ENCODE results near the gene GRAP2.
"Not testable (repeated sequence)": the region's sequence is repeated elsewhere in the genome, so short reads cannot be mapped to it uniquely, and the experiment has no call there.

The GRAP2 gene

GRCh38 chr22:39947220-39948216, 46.6 kb downstream of the GRAP2 start:
- no peak for DNase-seq

DNA sequence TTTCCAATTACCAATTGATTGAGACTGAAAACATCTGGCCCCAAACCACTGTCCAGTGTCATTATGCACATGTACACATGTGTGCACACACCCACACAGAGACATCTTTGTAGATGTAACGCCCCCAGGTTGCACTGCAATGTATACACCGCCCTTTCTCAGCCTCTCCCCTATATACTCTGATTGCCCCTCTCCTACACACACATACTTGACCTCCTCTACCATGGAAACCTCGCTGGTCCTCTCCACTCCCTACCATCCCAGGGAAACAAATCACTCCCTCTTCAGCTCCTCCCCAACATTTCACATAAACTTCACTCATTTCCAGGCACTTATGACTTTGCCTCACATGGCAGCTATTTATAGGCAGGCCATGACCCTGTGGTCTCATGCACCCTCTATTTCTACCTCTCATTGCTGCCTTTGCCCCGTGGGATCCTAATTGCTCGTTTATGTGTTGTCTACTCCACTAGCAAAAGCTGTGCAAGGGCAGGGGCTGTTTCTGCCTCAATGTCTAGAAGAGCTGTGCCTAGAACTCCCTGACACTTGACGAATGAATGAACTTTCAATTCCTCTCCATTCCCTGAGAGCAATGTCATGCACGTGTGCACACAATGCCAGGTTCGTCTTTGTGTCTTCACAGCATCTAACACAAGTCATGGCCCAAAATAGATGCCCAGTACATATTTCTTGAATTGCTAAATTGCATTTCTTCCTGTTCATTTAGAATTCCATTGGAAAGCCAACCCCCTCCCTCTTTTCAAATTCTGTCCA, 49.3 kb downstream of the GRAP2 start:
- no peak for DNase-seq

DNA sequence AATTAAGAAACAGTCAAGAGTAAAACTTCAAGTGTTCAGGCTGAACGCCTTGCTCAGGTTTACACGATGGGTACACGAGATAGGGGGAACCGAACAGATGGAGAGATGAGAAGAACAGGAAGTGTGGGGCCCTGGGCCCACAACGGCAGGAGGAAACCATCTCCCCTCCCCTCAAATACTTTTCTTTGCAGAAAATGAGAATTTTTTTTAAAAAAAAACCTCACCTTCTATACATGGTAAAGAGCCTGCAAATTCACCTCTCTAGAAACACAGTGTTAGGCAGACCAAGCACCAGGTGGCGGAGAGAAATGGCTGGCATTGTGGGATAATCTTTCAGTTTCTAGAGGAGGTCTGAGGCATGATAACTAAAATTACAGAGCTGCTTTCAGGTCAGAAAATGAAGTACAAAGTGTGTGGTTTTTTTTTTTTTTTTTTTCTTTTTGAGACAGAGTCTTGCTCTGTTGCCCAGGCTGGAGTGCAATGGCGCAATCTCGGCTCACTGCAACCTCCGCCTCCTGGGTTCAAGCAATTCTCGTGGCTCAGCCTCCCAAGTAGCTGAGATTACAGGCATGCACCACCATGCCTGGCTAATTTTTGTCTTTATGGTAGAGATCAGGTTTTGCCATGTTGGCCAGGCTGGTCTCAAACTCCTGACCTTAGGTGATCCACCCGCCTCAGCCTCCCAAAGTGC, 50.9 kb downstream of the GRAP2 start:
- not testable (repeated sequence) for DNase-seq

GRCh38 chr22:39952347-39952746, 51.5 kb downstream of the GRAP2 start:
- DNase-seq, result no peak

GRCh38 chr22:39953101-39953500, 52.2 kb downstream of the GRAP2 start:
- DNase-seq, result no peak

DNA sequence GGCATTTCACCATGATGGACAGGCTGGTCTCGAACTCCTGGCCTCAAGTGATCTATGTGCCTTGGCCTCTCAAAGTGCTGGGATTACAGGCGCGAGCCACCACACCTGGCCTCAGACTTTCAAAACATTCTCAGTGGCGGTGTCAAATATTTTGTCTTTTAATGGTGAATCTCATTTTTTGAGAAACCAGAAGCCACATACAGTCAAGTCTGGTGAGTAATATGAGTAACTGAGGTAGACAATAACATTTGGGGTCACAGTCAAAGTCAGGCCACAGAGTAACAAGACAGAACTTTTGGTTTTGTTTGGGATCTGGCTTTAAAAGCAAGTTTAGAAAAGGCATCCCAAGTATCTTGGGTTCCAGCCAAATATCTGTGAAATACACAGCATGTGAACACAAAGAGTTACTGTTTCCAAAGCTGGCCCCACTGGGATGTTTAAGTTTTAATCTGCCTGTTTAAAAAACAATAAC, 53.7 kb downstream of the GRAP2 start:
- no peak for DNase-seq

DNA sequence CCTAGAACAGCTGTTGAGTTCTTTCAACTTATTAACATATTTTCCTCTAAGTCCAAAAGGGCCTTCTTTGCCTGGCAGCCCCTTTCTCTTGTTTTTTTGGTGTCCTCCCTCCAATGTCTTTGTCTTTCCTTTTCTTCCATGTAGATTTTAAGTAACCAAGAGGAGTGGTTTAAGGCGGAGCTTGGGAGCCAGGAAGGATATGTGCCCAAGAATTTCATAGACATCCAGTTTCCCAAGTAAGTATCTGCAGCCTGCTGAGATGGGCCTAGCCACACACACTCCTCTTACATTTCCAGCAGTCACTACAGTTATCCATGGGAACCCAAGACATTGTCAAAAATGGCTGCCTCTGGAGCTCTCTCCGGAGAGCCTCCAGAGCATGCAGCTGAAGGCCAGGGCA, 54.8 kb downstream of the GRAP2 start:
- DNase-seq, result no peak

- peak; percentile 67 for DNase-seq
Measured at GRCh38 chr22:39956932-39957664, 56.2 kb downstream of the GRAP2 start.

- DNase-seq, result no peak
Measured at GRCh38 chr22:39958009-39958711, 57.3 kb downstream of the GRAP2 start.

DNA sequence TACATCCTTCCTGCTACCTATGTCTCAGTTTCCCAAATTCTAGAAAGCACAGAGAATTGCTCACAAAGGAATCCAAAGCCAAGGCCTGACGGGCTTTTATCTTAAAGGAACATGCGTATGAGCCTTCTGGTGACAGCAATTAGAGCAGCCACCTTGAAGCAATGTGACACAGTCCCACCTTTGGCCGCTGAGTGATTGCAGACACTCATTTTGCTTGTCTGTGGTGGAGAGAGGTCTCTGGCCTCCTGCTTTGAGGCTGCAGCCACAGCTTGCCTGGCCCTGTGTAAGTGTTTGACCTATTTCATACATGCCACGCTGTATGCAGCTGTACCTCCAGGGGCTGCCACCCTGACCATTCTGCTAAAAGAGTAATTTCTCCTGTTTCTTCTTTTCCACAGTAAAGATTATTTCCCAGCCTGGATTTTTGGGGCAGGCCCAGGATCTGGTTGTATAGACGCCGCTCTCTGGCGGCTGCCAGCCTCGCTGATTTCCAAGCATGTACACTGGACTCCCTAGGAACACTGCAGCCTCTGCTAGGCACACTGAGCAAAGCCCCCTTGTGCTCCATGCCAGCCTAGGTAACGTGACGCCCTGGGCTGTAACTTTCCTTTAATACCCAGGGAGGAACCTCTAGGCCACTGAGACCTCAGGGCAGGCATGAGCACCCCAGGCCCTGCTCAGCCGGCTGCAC, 58.2 kb downstream of the GRAP2 start:
- DNase-seq, result no peak

DNA sequence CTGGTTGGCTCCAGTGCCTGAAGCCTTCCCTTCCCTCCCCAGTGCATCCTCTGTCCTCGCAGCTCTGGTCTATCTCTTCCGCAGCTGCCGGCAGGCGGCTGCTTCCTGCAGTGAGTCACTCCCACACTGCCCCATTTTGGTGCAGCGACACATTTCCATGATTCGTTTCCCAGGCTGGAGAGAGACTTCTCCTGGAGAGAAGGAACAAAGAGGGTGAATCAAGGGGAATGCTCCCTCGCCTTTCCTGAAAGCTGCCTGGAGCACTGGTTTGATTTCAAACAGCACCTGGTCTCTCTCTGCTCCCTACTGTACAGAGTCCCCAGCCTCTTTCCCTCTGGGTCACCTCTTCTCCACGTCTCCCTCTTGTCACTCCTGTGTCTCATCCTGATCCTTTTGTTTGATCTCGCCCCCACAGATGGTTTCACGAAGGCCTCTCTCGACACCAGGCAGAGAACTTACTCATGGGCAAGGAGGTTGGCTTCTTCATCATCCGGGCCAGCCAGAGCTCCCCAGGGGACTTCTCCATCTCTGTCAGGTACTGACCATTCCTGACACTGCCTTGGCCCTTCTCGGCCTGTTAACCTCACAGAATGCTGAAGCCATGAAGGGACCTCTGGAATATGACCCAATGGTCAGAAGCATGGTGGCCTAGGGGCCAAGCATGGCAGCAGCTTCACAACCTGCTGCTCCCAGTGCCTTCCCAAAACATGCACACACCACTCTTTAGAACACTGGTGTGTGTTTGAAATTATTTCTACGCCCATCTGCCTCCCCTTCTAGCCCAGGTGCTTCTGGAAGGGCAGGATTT, 59.0 kb downstream of the GRAP2 start, which contains the start of gene TMA7B:
TMA7B (plus strand) TSS at position 758 of the 808 bp plus-strand sequence. CDS start 3,978 bp downstream, outside the sequence.
- peak; percentile 47 for DNase-seq

DNA sequence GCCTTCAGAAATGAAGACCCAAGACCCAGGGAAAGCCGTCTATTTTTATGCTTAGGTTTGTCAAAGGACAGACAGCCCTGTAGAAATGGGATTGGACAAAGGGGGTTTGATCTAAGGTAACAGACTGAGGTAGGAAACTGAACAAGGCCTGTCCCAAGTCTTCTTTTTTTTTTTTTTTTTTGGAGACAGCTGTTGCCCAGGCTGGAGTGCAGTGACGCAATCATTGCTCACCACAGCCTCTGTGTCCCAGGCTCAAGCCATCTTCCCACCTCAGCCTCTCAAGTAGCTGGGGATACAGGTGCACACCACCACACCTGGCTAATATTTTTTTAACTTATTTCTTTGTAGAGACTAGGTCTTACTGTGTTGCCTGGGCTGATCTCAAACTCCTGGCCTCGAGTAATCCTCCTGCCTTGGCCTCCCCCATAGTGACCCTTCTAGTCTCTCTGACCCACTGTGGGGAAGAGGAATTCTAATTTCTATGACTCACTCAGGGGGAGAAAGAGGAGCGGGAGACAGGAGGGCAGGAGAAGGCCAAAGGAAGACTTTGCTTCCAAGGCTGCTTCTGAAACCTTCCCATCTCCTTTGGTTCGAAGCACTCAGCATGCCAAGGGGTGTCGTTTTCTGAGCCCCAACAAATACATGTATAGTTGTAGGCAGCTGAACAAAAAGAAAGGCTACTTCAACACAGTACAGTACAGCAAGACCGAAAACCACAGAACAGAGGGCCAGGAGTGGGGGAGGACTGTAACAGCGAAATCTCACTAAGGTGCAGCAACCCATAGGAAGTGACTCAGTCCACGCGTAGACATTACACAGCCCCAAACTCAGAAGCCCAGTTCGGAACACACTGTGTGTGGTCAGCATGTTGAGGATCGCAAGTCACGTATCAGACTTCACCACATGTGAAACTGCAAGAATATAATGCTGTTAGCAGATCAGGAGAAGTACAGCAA, 60.2 kb downstream of the GRAP2 start:
- peak; percentile 87 for DNase-seq

- DNase-seq, result no peak
Measured at GRCh38 chr22:39962071-39962470, 61.2 kb downstream of the GRAP2 start.

DNA sequence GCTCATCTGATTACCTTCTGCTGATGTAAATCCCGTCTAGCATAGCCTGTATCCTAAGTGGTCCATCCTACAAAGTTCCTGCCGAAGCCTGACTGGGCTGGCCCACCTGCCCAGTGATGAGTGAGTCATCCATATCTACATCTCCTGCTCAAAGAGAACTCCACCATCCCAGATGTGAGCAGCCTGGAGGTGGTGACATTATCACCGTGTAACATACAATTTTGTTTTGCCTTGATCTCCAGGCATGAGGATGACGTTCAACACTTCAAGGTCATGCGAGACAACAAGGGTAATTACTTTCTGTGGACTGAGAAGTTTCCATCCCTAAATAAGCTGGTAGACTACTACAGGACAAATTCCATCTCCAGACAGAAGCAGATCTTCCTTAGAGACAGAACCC, 64.9 kb downstream of the GRAP2 start:
- DNase-seq, result no peak

DNA sequence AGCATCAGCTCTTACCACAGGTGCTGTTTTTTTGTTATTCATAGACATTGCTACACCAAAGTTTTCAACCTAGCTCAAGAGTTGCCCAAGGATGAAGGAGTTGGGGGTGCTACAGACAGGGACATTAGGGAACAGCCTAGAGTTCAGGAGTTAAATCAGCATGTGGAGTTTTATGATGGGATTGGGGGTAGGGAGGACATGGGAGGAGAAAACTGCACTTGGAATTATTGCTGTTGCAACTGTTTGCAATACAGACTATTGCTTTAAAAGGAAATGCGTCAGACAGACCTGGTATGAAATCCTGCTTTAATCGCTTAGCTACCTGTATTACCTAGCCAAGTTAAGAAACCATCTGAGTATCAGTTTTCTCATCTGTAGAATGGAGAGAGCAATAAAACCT, 65.6 kb downstream of the GRAP2 start:
- no peak for DNase-seq

DNA sequence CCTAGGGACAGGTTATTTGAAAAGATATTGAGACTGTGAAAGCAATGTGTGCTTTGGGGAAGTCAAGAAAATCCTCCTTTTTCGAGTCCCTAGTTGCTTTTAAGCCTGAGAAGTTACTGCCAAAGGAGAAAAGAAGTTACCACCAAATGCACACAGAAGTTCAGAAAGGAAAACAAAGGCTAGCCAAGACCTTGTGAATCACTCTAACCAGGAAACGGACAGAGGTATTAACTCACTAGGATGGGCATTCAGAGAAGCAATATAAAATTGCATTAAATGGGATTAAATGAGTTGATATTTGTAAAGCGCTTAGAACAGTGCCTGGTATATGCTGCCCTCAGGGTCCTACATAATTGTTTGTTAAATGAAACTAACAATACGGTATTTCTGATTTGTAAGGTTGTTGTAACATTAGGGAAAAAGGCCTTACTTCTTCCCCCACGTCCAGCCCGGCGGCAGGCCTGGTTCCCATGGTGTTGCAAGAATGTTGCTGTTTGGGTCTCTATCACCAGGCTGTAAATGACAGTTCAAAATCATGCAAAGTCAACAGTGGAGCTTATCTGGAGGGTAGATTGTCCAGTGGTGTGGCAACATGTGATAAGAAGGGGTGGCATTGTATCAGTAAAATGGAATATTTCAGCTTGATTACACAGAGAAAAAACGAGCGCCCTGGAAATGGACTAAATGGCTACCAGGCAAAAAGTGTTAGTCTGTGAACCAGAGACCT, 66.4 kb downstream of the GRAP2 start:
- no peak for DNase-seq

- DNase-seq, result no peak
Measured at GRCh38 chr22:39967996-39968972, 67.4 kb downstream of the GRAP2 start.
